Activated naive CD8-positive, alpha-beta T cell (primary cell): ENCODE data around the gene MICAL3.

Source experiments
- H3K27ac Mint-ChIP-seq: one replicate; pipeline ENCODE4 v1.8.0; 2021; ENCODE audit warnings: mixed read lengths
- H3K27me3 Mint-ChIP-seq: one replicate; pipeline ENCODE4 v1.8.0; 2021; ENCODE audit warnings: mixed read lengths
- H3K36me3 Mint-ChIP-seq: one replicate; pipeline ENCODE4 v1.8.0; 2021; ENCODE audit warnings: mixed read lengths
- H3K4me1 Mint-ChIP-seq: one replicate; pipeline ENCODE4 v1.8.0; 2021; ENCODE audit warnings: low read depth, mixed read lengths
- H3K4me3 Mint-ChIP-seq: one replicate; pipeline ENCODE4 v1.8.0; 2021; ENCODE audit warnings: mild to moderate bottlenecking, mixed read lengths
- H3K9me3 Mint-ChIP-seq: one replicate; pipeline ENCODE4 v1.8.0; 2021; ENCODE audit warnings: low read depth, mixed read lengths

The MICAL3 gene

DNA sequence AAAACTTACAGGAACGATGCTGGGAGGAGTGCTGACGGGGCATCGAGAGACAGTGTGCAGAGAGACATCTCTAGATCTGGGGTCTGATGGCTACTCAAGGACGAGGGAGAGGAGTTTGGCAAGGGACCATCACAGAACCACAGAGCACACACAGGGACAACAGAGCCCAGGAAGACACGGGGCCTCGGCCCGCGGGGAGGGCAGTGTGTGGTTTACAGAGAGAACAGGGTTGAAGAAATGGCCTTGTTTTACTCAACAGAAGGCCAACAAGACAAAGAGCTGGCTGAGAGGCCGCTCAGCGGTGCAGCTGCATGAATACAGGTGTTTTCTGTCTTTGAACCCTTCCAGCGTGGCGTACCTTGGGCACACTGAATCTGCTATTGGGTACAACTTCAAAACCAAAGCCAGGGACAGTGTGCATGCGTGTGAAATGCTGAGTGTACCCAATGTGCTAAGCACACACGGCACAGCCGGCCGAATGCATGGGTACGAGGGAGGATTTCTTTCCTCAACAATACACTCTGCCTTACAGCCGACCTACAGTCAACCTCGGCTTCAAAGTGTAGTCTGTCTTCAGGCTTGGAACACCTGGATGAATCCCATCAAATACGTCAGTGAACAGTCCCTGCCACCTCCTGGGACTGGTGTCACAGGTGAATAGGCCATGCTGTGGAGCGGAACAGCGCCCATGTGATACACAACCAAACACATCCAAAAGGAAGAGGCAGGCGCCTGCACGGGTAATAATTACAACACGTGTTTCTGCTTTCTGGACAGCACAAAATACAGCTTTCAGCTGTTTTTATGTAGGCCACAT, 229.4 kb downstream of the MICAL3 start:
- H3K36me3 Mint-ChIP-seq = no peaks in the 10 kb centered on the region
- no peaks in the 10 kb centered on the region for H3K9me3 Mint-ChIP-seq
- H3K27ac Mint-ChIP-seq = no peak overlapping the region
- H3K27me3 Mint-ChIP-seq = no peaks in the 10 kb centered on the region
- H3K4me3 Mint-ChIP-seq = no peak overlapping the region
- no peaks in the 10 kb centered on the region for H3K4me1 Mint-ChIP-seq

DNA sequence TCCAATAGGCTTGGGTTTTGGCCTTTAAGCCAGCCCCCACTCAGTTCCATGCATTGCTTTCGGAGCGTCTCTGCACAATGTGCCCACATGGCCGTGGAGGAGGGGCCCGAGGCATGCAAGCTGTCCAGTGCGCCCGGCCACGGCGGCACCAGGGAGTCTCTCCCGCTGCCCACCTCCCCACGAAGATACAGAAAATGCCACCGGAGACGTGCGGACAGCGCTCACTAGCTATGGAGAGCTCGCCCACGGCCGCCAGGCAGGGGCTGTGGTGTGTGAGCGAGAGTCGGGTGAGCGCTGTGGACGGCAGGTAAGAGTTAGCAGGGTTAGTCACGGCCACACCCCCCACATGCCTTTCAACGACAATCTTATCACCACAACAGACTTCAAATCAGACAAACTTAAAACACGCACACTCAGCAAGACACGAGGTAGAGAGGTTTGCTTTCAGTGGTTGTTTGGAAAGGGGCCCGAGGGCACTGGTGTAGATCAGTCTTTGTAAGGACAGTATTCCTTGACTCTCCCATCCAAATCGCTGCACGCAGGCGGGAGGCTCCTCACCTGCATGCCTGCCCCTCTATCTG, 231.4 kb downstream of the MICAL3 start:
- Mint-ChIP-seq H3K36me3 (no peaks in the 10 kb centered on the region), H3K27ac (no peak overlapping the region), H3K9me3 (no peaks in the 10 kb centered on the region), H3K4me3 (no peak overlapping the region), H3K27me3 (no peaks in the 10 kb centered on the region), H3K4me1 (no peaks in the 10 kb centered on the region)

DNA sequence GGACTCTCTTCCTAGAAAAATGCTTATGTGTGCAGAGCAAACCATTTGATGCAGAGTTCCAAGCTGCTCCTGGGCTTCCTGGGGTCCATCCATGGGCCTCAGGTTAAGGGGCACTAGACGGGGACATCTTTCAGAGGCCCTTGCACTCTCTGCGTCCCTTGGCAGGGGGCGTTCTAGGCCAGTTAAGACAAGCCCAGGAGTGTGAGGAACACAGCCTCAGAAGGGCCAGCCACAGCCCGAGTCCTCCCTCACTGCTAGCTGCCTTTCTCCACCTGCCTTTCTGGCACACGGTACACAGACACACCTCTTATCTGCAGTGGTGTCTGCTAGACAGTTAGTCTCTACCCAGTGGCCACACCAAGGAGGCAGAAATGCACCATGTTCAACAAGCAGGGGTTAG, 232.1 kb downstream of the MICAL3 start:
- H3K9me3 Mint-ChIP-seq = no peaks in the 10 kb centered on the region
- no peaks in the 10 kb centered on the region for H3K4me1 Mint-ChIP-seq
- no peak overlapping the region for H3K4me3 Mint-ChIP-seq
- no peak overlapping the region for H3K27ac Mint-ChIP-seq
- no peaks in the 10 kb centered on the region for H3K36me3 Mint-ChIP-seq
- H3K27me3 Mint-ChIP-seq = no peaks in the 10 kb centered on the region

DNA sequence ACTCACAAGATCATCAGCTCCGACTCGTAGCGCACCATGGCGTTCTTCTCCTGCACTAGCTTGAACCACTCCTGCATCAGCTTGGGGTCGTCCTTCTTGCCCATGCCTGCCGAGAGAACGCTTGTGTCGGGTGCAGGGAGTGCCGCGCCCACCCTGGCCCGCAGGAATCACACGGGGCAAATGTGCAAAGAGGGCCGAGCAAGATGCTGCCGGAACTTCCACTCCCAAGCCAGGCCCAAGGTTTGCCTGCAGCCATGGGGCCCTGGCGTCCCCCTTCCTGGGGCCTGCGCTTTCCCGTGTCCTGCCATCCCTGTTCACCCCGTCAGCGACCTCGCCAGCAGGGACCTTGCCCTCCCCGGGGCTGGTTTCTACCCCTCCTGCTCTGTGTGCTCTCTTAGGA, 233.2 kb downstream of the MICAL3 start:
- no peak overlapping the region for H3K27ac Mint-ChIP-seq
- no peaks in the 10 kb centered on the region for H3K36me3 Mint-ChIP-seq
- H3K4me1 Mint-ChIP-seq = no peaks in the 10 kb centered on the region
- H3K27me3 Mint-ChIP-seq = no peaks in the 10 kb centered on the region
- no peak overlapping the region for H3K4me3 Mint-ChIP-seq
- no peaks in the 10 kb centered on the region for H3K9me3 Mint-ChIP-seq

DNA sequence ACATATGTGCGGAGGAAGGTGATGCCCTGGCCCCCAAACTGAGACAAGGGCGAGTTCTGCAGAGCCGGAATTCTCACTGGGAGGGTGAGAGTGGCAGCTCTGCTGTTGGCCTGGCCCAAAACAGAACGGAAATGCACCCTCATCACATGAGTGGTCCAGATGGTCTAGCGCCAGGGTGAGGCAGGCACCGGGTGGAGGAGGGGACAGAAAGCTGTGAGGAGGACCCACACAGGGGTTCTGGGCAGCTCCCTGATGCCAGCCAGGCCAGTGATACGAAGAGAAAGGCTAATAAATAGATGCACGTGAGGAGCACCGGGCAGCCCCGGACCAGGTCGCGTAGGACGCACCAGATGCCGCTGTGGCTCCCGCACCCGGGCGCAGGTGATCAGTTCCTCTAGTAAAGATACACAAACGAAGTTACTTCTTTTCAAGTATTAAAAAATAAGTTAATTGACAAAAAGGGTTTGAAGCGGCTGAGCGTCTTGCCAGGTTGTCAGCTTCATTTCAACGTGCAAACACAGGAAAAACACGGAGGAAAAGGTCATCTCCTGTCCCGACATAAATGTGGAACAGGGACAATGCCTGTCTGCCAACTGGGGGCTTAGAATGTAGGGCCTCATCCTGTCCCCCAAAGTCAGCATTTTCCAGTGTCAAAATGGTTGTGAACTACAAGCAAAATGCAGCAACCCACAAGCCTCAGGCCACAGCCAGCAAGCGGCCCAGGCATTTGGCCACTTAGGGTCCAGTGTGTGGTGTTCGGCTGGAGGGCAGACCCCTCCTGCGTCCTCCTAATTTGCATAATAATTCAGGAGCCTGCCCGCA, 234.8 kb downstream of the MICAL3 start:
- Mint-ChIP-seq H3K9me3 (no peaks in the 10 kb centered on the region), H3K4me3 (no peak overlapping the region), H3K27ac (no peak overlapping the region), H3K27me3 (no peaks in the 10 kb centered on the region), H3K4me1 (no peaks in the 10 kb centered on the region), H3K36me3 (no peaks in the 10 kb centered on the region)

DNA sequence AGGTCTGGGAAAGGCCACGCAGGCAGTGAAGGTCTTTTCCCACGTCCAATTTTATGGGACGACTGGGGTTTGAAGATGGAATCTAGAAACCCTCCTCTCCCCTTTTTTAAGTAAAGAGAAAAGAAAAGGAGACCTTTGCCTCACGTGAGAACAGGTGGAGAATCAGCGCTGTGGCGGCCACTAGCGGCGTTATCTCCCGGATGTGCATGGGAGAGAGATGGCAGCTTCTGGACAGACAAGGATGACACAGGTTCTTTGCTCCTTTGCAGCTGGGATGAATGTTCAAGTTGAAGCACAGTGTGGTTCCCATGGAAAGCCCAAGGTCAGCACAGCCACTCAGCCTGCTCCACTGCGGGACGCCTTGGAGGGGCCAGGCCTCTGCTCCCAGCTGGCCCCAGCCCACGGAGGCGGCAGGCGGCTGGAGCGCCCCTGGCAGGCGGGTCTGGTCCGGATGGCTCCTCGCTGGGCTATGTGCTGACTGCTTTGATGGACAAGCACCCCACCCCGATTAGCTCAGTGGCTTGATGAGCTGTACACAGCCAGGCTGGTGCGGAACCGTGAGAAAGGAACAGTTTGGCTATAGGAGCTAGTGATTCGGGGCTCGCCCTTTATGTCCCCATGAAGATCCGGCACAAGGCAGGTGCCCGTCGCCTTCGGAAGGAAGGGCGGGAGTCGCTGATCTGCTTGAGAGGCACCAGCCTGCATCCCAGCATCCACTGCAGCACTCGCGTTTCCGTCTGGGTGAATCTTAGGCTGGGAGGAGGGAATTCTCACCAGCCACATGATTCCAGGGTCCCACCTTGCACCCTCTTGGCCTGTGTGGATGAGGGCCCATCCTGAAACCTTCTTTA, 235.6 kb downstream of the MICAL3 start:
- Mint-ChIP-seq H3K27me3 (no peaks in the 10 kb centered on the region), H3K9me3 (no peaks in the 10 kb centered on the region), H3K27ac (no peak overlapping the region), H3K36me3 (no peaks in the 10 kb centered on the region), H3K4me3 (no peak overlapping the region), H3K4me1 (no peaks in the 10 kb centered on the region)

DNA sequence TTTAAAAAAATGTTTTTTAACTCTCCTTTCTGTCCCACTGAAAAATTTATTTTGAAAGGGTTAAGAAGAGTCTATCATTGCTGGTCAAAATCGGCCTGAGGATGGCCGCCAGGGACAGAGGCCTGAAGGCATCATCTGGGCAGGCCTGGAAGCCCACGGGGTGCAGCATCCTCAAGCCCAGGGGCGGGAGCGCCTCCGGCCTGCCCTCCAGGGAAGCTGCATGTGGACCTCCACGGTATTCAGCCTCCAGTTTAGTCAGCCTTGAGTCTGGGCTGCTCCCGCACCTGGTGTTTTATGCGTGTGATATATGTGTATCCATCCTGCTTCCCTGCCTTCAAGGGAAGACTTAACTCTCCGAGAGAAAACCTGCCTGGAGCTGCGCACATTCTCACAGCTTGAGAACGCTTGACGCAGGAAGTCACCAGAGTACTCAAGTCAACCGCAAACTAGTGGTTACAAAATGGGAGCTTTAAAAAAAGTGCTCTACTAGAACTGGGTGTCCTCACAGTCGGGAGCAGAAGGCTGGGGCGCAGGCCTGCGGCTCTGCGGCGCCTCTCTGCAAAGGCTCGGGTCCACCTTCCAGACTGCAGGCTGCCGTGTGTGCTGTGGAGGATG, 236.5 kb downstream of the MICAL3 start:
- Mint-ChIP-seq H3K4me3 (no peak overlapping the region), H3K27me3 (no peaks in the 10 kb centered on the region), H3K27ac (no peak overlapping the region), H3K4me1 (peaks cover 5% of the 10 kb centered on the region), H3K36me3 (no peaks in the 10 kb centered on the region), H3K9me3 (no peaks in the 10 kb centered on the region)

DNA sequence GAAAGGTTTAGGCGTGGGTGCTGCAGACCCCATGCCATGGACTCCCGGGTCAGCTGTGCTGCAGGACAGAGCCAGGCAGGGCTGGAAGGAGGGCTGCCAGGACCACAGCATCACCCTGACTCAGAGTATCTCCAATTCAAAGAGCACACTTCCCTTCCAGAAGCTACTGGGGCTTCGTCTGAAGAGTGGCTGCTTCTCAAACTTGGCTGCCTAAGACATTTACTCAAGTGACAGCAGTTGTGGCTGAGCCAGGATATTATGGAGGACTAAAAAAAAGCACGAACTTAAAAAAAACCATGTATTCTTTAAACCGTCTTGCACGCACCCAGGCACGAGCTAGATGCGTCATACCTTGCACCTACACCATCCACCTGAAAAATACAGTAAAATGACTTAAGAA, 237.1 kb downstream of the MICAL3 start:
- no peak overlapping the region for H3K27ac Mint-ChIP-seq
- H3K9me3 Mint-ChIP-seq = no peaks in the 10 kb centered on the region
- H3K4me1 Mint-ChIP-seq = peaks cover 8% of the 10 kb centered on the region
- H3K27me3 Mint-ChIP-seq = no peaks in the 10 kb centered on the region
- no peak overlapping the region for H3K4me3 Mint-ChIP-seq
- no peaks in the 10 kb centered on the region for H3K36me3 Mint-ChIP-seq

DNA sequence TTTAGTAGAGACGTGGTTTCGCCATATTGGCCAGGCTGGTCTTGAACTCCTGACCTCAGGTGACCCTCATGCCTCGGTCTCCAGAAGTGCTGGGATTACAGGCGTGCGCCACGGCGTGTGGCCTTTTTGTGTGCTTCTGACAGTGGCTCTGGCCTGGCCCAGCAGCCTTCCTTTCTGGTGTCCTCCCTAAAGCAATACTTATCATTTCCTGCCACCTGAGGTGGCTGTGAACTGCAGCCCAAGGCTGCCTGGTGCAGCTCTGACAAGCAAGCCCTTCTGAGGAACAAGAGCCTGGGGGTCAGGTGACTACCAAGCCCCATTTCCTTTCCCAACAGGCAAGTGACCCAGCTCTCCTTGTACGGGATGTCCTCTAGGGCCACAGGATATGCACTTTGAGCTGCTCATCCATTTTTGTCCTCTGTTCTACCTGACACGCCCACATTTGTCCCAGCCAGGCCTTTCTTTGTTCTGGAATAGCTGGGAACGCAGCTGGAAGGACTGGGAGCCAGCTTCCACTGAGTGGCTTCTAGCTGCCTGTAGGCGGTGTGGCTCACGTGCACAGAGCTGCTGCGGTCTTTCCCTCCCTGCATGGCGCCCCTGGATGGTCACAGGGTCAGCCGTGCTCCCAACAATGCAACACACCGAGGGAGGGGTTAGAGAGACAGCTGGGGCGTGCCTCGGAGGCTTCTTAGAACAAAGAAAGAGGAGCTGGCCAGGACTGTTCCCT, 237.8 kb downstream of the MICAL3 start:
- H3K36me3 Mint-ChIP-seq = no peaks in the 10 kb centered on the region
- peaks cover 11% of the 10 kb centered on the region for H3K4me1 Mint-ChIP-seq
- no peaks in the 10 kb centered on the region for H3K27me3 Mint-ChIP-seq
- H3K27ac Mint-ChIP-seq = no peak overlapping the region
- H3K4me3 Mint-ChIP-seq = no peak overlapping the region
- H3K9me3 Mint-ChIP-seq = no peaks in the 10 kb centered on the region

DNA sequence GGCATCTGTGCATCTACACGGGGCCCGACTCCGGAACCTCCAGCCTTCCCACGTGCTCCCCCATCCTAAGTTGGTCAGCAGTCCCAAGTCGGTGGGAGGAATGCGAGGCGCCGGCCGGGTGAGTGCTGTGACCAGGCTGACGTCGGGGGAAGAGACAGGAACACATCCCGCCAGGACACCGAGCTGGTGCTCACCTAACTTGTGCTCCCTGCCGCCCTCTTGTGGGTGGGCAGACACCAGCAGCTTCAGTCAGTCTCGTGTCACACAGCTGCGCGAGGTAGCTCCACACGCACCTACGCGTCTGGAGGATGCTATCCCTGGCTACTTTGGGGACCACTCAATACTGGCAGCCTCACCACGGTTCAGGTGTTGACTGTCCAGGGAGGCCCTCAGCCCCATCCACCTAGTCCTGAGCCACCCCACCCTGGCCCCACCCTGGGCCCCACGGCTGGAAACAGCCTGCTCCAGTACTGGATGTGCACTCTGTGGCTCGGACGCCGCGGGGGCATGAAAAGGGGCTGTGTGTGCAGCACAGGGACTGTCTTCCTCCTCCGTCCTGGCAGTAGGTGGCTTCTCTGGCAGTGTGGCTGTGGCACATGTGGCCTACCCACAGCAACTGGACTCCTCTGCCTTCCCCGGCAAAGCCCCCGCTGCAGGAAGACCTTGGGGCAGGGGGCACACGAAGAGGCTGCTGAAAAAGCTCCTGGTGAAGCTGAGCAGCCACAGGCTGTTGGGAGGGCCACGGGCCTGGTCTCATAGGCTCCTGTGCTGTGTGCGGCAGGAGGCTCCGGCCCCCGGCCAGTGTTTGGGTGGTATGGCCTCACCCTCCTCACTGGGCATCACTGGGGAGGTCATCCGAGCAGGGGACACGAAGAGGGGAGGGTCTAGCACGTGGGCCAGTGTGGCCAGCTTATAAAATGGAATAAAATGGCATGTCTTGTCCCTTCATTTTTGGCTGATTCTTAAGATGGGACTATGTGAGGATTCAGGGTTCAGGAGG, 238.9 kb downstream of the MICAL3 start:
- no peaks in the 10 kb centered on the region for H3K9me3 Mint-ChIP-seq
- peaks cover 22% of the 10 kb centered on the region for H3K4me1 Mint-ChIP-seq
- no peaks in the 10 kb centered on the region for H3K36me3 Mint-ChIP-seq
- no peak overlapping the region for H3K4me3 Mint-ChIP-seq
- no peak overlapping the region for H3K27ac Mint-ChIP-seq
- H3K27me3 Mint-ChIP-seq = no peaks in the 10 kb centered on the region

DNA sequence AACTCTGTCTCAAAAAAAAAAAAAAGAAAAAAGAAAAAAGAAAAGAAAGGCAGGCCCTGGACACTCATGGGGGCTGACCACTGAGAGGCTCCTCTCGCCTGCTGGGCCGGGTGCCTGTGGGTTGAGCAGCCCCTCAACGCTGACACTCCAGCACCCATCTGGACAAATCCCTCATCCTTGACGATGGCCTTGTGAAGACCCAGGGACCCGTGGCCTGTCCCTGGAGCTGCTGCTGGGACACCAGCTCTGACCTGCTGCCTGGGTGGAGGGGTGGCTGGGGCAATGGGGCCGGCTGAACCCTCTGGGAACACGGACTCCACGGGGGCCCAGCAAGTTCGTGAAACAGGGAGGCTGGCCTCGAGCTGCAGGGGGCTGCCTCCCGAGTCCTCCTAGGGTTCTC, 239.6 kb downstream of the MICAL3 start:
- no peak overlapping the region for H3K4me3 Mint-ChIP-seq
- H3K4me1 Mint-ChIP-seq = peaks cover 29% of the 10 kb centered on the region
- H3K27me3 Mint-ChIP-seq = no peaks in the 10 kb centered on the region
- H3K9me3 Mint-ChIP-seq = no peaks in the 10 kb centered on the region
- no peak overlapping the region for H3K27ac Mint-ChIP-seq
- H3K36me3 Mint-ChIP-seq = no peaks in the 10 kb centered on the region

DNA sequence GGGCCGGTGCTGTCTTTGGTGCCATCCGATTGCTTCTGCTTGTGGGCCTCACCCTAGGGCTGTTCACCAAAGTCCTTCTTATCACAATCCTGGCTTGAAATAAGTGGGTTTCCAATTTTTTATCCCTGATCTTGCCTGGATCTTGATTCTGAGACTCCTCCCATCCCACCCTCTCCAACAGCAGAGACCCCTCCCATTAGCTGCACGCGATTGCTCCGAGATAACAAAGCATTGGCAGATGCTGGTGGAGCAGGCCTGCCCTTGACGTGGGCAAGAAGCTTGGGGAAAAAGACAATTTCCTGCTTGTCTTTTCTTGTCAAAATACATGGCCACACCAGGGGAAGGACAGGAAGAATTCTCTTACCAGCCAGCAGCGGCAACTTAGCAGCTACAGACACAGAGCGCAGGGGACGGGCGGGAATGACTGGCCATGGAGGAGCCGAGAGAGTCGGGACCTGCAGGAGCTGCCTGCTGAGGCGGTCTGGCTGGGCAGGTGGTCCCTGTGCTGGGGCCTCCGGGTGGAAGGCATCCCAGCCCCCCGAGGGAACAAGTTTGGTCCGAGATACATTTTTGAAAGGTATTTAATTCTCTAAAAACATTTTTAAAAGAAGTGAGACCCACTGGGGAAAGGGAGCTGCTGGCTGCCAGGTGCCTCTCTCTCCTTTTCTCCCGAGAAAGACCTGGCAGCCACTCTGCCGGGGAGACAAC, 240.4 kb downstream of the MICAL3 start:
- no peaks in the 10 kb centered on the region for H3K9me3 Mint-ChIP-seq
- H3K4me3 Mint-ChIP-seq = no peak overlapping the region
- no peak overlapping the region for H3K27ac Mint-ChIP-seq

More for the DNA sequence above, 240.4 kb downstream of the MICAL3 start:
- peaks cover 38% of the 10 kb centered on the region for H3K4me1 Mint-ChIP-seq
- peaks cover 2% of the 10 kb centered on the region for H3K36me3 Mint-ChIP-seq
- H3K27me3 Mint-ChIP-seq = no peaks in the 10 kb centered on the region
